ENCODE measurements around the gene CTDSP2.

DNA sequence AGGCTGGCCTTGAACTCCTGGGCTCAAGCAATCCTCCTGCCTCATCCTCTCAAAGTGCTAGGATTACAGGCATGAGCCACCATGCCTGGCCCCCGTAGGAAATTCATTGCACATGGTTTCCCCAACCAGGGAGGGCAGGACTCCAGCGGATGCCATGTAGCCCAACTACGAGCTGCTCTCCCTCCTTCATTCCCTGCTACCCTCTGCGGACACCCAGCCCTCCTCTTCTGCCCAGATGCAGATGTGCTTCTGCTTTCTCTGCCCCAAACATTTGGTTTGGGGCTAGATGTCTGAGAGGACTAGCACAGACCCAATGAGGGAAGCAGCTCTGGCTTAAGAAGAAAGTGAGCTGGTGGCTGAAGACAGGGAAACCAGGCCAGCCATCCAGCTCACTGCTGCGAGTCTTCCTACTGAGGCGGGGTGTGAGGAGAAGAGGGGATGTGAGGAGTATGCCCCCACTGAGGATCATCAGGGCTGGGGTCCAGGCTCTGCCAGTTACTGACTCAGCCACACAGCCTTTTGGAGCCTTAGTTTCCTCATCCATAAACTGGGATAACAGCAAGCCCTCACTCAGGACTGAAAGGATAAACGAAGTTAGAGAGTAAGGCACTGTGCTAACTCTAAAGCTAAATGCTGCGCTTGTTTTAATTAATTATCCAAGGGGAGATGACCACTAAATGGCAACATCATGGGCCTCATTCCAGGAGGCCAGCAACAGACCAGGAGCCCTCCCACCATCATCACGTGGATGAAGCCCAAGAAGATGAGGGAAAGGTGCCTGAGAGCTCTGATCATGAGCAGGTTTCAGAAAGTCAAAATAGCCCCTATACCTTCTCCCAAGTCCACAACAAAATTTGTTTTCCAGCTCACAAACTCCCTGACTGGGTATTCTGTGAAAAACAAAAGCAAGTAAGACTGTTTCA, 10.9 kb downstream of the CTDSP2 start:
- TF ChIP-seq POLR2AphosphoS5 (IDR thresholded peaks at IDR 0.05; ENCODE audit: low read depth, low read length) (no peak), POLR2A (IDR thresholded peaks at IDR 0.05; ENCODE audit: low read depth, low read length) (no peak), TAF1 (IDR thresholded peaks at IDR 0.05; ENCODE audit: borderline replicate concordance, low read depth, low read length) (no peak)
